ENCODE results near the gene CACNA2D4.

The CACNA2D4 gene

GRCh38 chr12:1808036-1808797 lies 110.2 kb downstream of the CACNA2D4 start:
- no peak for TF ChIP-seq ZNF274 (IDR thresholded peaks at IDR 0.05; ENCODE audit: low read depth, low read length)
- H3K4me3 ChIP-seq (ENCODE audit: low read length): no peak overlapping the region

GRCh38 chr12:1807087-1807860 lies 111.2 kb downstream of the CACNA2D4 start:
- no peak for TF ChIP-seq ZNF274 (IDR thresholded peaks at IDR 0.05; ENCODE audit: low read depth, low read length)
- H3K4me3 ChIP-seq (ENCODE audit: low read length): no peak overlapping the region

- no peak for TF ChIP-seq ZNF274 (IDR thresholded peaks at IDR 0.05; ENCODE audit: low read depth, low read length)
- H3K4me3 ChIP-seq (ENCODE audit: low read length): no peak overlapping the region
Observed at GRCh38 chr12:1806301-1807086, 112.0 kb downstream of the CACNA2D4 start.

- no peak for TF ChIP-seq ZNF274 (IDR thresholded peaks at IDR 0.05; ENCODE audit: low read depth, low read length)
- no peak overlapping the region for H3K4me3 ChIP-seq (ENCODE audit: low read length)
Observed at GRCh38 chr12:1805441-1806081, 112.9 kb downstream of the CACNA2D4 start.

- TF ChIP-seq ZNF274 (IDR thresholded peaks at IDR 0.05; ENCODE audit: low read depth, low read length): no peak
- H3K4me3 ChIP-seq (ENCODE audit: low read length): no peak overlapping the region
Observed at GRCh38 chr12:1804545-1805332, 113.7 kb downstream of the CACNA2D4 start.

GRCh38 chr12:1803736-1804135 lies 114.7 kb downstream of the CACNA2D4 start:
- no peak overlapping the region for H3K4me3 ChIP-seq (ENCODE audit: low read length)
- no peak for TF ChIP-seq ZNF274 (IDR thresholded peaks at IDR 0.05; ENCODE audit: low read depth, low read length)

- TF ChIP-seq ZNF274 (IDR thresholded peaks at IDR 0.05; ENCODE audit: low read depth, low read length): no peak
- H3K4me3 ChIP-seq (ENCODE audit: low read length): no peak overlapping the region
Observed at GRCh38 chr12:1801303-1801975, 117.0 kb downstream of the CACNA2D4 start.

- no peak for TF ChIP-seq ZNF274 (IDR thresholded peaks at IDR 0.05; ENCODE audit: low read depth, low read length)
- no peak overlapping the region for H3K4me3 ChIP-seq (ENCODE audit: low read length)
Observed at GRCh38 chr12:1800401-1801302, 117.8 kb downstream of the CACNA2D4 start.

- TF ChIP-seq ZNF274 (IDR thresholded peaks at IDR 0.05; ENCODE audit: low read depth, low read length): no peak
- H3K4me3 ChIP-seq (ENCODE audit: low read length): no peak overlapping the region
Observed at GRCh38 chr12:1799882-1800400, 118.5 kb downstream of the CACNA2D4 start.

GRCh38 chr12:1799051-1799881 lies 119.2 kb downstream of the CACNA2D4 start:
- no peak overlapping the region for H3K4me3 ChIP-seq (ENCODE audit: low read length)
- no peak for TF ChIP-seq ZNF274 (IDR thresholded peaks at IDR 0.05; ENCODE audit: low read depth, low read length)

GRCh38 chr12:1798641-1799020 lies 119.8 kb downstream of the CACNA2D4 start:
- H3K4me3 ChIP-seq (ENCODE audit: low read length): no peak overlapping the region
- TF ChIP-seq ZNF274 (IDR thresholded peaks at IDR 0.05; ENCODE audit: low read depth, low read length): no peak
